ENCODE measurements around the gene HES2. TPM values are rescaled to one million over a fixed set of nuclear protein-coding genes. Genes with fewer than 3 reads are reported as not detected.

HES2 gene
- polyA plus RNA-seq, 1 donor from 2014 or later = not detected

GRCh38 chr1:6420454-6421042, 829 bp upstream of the HES2 start:
- no peaks in the 10 kb centered on the region for H3K9me3 Mint-ChIP-seq

GRCh38 chr1:6419397-6419803, 319 bp downstream of the HES2 start:
- Mint-ChIP-seq H3K9me3 (no peaks in the 10 kb centered on the region), H3K36me3 (no peaks in the 10 kb centered on the region), H3K4me1 (peaks cover 1 to 8% (median 6%) of the 10 kb centered on the region in 3 donors), H3K27me3 (peaks cover 65% of the 10 kb centered on the region), H3K27ac (no peak overlapping the region), H3K4me3 (no peak overlapping the region)

More at GRCh38 chr1:6420454-6421042, 829 bp upstream of the HES2 start:
- Mint-ChIP-seq H3K27me3 (peaks cover 60% of the 10 kb centered on the region), H3K36me3 (no peaks in the 10 kb centered on the region), H3K4me1 (peaks cover 1 to 8% (median 4%) of the 10 kb centered on the region in 3 donors), H3K4me3 (peak overlapping the region in 2 of 4 donors; percentile 30 to 78), H3K27ac (no peak overlapping the region)

- H3K36me3 Mint-ChIP-seq = no peaks in the 10 kb centered on the region
- H3K27me3 Mint-ChIP-seq = peaks cover 65% of the 10 kb centered on the region
- no peaks in the 10 kb centered on the region for H3K9me3 Mint-ChIP-seq
- H3K27ac Mint-ChIP-seq = no peak overlapping the region
- peak overlapping the region in 1 of 4 donors; percentile 41 for H3K4me3 Mint-ChIP-seq
- peaks cover 1 to 8% (median 5%) of the 10 kb centered on the region in 3 donors for H3K4me1 Mint-ChIP-seq
Measured at GRCh38 chr1:6418668-6419396, 887 bp downstream of the HES2 start.

DNA sequence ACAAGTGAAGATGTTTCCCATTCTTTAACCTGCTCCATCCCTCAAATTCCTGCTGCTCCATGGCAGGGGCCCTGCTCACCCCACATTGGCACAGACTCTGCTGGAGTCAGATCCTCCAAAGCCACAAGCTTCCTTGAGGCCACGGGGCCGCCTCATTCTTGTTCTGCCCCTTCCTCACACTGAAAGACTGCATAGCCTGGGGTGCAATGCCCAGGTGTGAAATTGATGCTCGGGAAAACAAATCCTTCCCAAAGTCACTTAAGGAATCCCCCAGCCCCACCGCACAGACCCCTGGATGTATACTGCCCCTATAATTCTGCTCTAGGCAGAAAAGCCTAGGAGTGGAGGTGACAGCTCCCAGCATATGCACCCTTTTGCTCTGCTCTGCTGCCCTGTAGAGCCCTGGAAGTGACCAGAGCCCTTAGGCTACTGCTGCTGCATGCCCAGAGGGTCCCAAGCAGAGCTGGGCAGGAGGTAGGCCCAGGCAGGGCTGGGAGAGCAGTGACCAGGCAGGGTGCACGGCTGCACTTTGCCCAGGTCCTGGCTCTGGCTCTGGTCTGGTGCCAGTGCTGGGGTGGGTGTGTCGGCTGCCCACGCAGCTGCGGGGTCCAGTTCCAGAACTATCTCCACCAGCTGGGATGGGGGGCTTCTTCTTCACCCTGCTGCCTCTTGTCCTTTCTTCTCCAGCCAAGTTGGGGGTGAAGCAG, 1.6 kb downstream of the HES2 start:
- H3K4me3 Mint-ChIP-seq = peak overlapping the region in 1 of 4 donors; percentile 9
- peaks cover 63% of the 10 kb centered on the region for H3K27me3 Mint-ChIP-seq
- H3K27ac Mint-ChIP-seq = no peak overlapping the region
- H3K9me3 Mint-ChIP-seq = no peaks in the 10 kb centered on the region
- H3K36me3 Mint-ChIP-seq = no peaks in the 10 kb centered on the region
- H3K4me1 Mint-ChIP-seq = peaks cover 1 to 8% (median 3%) of the 10 kb centered on the region in 3 donors

GRCh38 chr1:6416906-6417305, 2.8 kb downstream of the HES2 start:
- Mint-ChIP-seq H3K4me3 (no peak overlapping the region), H3K36me3 (no peaks in the 10 kb centered on the region), H3K4me1 (peaks cover 1 to 8% (median 3%) of the 10 kb centered on the region in 3 donors), H3K27me3 (peaks cover 55% of the 10 kb centered on the region), H3K27ac (no peak overlapping the region), H3K9me3 (no peaks in the 10 kb centered on the region)

DNA sequence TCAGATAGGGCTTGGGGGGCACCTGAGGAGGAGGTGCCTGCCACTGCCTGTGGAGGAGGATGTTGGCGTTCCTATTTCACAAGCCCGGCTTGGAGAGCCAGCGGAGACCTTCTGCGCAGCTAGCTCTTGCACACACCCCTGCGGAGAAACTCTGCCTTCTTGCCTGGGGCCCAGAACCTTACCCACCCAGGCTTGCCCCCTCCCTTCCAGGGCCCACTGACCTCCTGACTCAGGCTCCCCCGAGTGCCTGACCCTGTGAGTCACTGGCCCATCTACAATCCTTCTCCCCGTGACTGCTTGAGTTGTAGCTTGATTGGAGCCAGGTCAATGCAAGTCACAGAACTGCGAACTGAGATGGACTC, 3.4 kb downstream of the HES2 start:
- H3K4me1 Mint-ChIP-seq = peaks cover 1 to 3% (median 3%) of the 10 kb centered on the region in 3 donors
- H3K4me3 Mint-ChIP-seq = no peak overlapping the region
- H3K27ac Mint-ChIP-seq = no peak overlapping the region
- H3K36me3 Mint-ChIP-seq = no peaks in the 10 kb centered on the region
- H3K27me3 Mint-ChIP-seq = peaks cover 51% of the 10 kb centered on the region
- H3K9me3 Mint-ChIP-seq = no peaks in the 10 kb centered on the region

- H3K4me3 Mint-ChIP-seq = no peak overlapping the region
- no peaks in the 10 kb centered on the region for H3K36me3 Mint-ChIP-seq
- H3K27ac Mint-ChIP-seq = no peak overlapping the region
- peaks cover 0 to 3% (median 1%) of the 10 kb centered on the region in 3 donors for H3K4me1 Mint-ChIP-seq
- peaks cover 46% of the 10 kb centered on the region for H3K27me3 Mint-ChIP-seq
- no peaks in the 10 kb centered on the region for H3K9me3 Mint-ChIP-seq
Measured at GRCh38 chr1:6414881-6415626, 4.7 kb downstream of the HES2 start.

DNA sequence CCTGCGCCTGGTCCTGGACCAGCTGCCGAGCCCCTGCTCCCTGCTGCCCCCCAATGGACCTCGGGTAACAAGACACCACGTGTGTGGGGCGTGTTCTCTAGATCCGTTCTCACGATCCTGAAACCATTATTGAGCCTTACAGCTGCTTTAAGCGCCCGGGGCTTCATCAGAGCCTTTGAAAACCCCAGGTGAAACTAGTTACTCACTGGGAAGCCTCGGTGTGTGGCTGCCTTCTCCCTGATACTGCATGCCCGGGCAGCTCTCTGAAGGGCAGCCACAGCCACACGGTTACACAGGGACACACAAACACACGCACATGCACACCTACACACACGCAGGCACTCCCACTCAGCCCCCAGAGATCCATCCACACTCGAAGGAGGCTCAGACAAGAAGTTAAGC, 5.3 kb downstream of the HES2 start:
- H3K36me3 Mint-ChIP-seq = no peaks in the 10 kb centered on the region
- H3K27me3 Mint-ChIP-seq = peaks cover 46% of the 10 kb centered on the region
- peaks cover 0 to 3% (median 1%) of the 10 kb centered on the region in 3 donors for H3K4me1 Mint-ChIP-seq
- no peaks in the 10 kb centered on the region for H3K9me3 Mint-ChIP-seq
- H3K4me3 Mint-ChIP-seq = no peak overlapping the region
- H3K27ac Mint-ChIP-seq = no peak overlapping the region

GRCh38 chr1:6412896-6413295, 6.8 kb downstream of the HES2 start:
- no peaks in the 10 kb centered on the region for H3K9me3 Mint-ChIP-seq
- no peak overlapping the region for H3K4me3 Mint-ChIP-seq
- no peak overlapping the region for H3K27ac Mint-ChIP-seq
- peaks cover 0 to 3% (median 0%) of the 10 kb centered on the region in 3 donors for H3K4me1 Mint-ChIP-seq
- H3K27me3 Mint-ChIP-seq = peaks cover 44% of the 10 kb centered on the region
- no peaks in the 10 kb centered on the region for H3K36me3 Mint-ChIP-seq

DNA sequence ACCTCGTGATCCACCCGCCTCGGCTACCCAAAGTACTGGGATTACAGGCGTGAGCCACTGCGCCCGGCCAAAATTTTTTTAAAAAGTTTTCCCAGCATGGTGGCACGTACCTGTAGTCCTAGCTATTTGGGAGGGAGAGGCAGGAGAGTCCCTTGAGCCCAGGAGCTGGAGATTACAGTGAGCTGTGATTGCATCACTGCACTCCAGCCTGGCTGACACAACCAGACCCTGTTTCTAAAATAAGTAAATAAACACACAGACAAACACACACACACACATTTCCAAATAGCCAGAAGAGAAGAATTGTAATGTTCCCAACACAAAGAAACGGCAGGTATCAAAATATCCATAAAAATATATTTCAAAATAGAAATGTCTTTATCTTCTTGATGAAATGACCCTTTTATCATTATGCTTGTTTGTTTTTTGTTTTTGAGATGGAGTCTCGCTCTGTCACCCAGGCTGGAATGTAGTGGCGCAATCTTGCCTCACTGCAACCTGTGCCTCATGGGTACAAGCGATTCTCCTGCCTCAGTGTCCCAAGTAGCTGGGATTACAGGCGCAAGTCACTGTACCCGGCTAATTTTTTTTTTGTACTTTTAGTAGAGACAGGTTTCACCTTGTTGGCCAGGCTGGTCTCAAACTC, 9.3 kb downstream of the HES2 start:
- no peak overlapping the region for H3K27ac Mint-ChIP-seq
- peaks cover 21% of the 10 kb centered on the region for H3K27me3 Mint-ChIP-seq

DNA sequence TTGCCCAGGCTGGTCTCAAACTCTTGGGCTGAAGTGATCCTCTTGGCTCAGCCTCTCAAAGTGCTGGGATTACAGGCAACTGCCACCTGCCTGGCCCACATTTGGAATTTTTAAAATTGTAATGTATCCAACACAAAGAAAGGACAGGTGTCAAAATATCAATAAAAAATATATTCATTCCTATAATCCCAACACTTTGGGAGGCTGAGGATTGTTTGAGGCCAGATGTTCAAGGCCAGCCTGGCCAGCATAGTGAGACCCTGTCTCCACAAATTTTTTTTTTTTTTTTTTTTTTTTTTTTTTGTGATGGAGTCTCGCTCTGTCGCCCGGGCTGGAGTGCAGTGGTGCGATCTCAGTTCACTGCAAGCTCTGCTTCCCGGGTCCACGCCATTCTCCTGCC, 10.0 kb downstream of the HES2 start:
- Mint-ChIP-seq H3K9me3 (no peaks in the 10 kb centered on the region), H3K27ac (no peak overlapping the region), H3K36me3 (no peaks in the 10 kb centered on the region), H3K4me3 (no peak overlapping the region), H3K4me1 (peaks cover 0 to 3% (median 1%) of the 10 kb centered on the region in 3 donors), H3K27me3 (peaks cover 18% of the 10 kb centered on the region)

More for the DNA sequence above, 9.3 kb downstream of the HES2 start:
- H3K4me1 Mint-ChIP-seq = peaks cover 0 to 3% (median 0%) of the 10 kb centered on the region in 3 donors
- H3K36me3 Mint-ChIP-seq = no peaks in the 10 kb centered on the region
- H3K9me3 Mint-ChIP-seq = no peaks in the 10 kb centered on the region
- H3K4me3 Mint-ChIP-seq = no peak overlapping the region

- Mint-ChIP-seq H3K4me3 (no peak overlapping the region), H3K4me1 (peaks cover 0 to 2% (median 0%) of the 10 kb centered on the region in 3 donors), H3K27me3 (peaks cover 11% of the 10 kb centered on the region), H3K36me3 (no peaks in the 10 kb centered on the region), H3K27ac (no peak overlapping the region), H3K9me3 (no peaks in the 10 kb centered on the region)
Measured at GRCh38 chr1:6409053-6409452, 10.7 kb downstream of the HES2 start.

GRCh38 chr1:6408023-6408422, 11.7 kb downstream of the HES2 start:
- no peak overlapping the region for H3K27ac Mint-ChIP-seq
- H3K9me3 Mint-ChIP-seq = no peaks in the 10 kb centered on the region
- peaks cover 7% of the 10 kb centered on the region for H3K27me3 Mint-ChIP-seq
- no peak overlapping the region for H3K4me3 Mint-ChIP-seq
- peaks cover 0 to 2% (median 0%) of the 10 kb centered on the region in 3 donors for H3K4me1 Mint-ChIP-seq
- H3K36me3 Mint-ChIP-seq = no peaks in the 10 kb centered on the region

GRCh38 chr1:6401673-6402072, 18.0 kb downstream of the HES2 start:
- Mint-ChIP-seq H3K9me3 (no peaks in the 10 kb centered on the region), H3K4me1 (peaks cover 0 to 2% (median 0%) of the 10 kb centered on the region in 3 donors), H3K27ac (no peak overlapping the region), H3K4me3 (no peak overlapping the region), H3K27me3 (peaks cover 6% of the 10 kb centered on the region), H3K36me3 (no peaks in the 10 kb centered on the region)

Data from IgD-negative memory B cell (primary cell).